ENCODE measurements around the gene DNTT.

GRCh38 chr10:96325719-96326373, 21.6 kb downstream of the DNTT start:
- TF ChIP-seq POLR2A (IDR thresholded peaks at IDR 0.05) (no peak), CTCF (IDR thresholded peaks at IDR 0.05) (no peak)

All from right lobe of liver (tissue), 4 donors.